HCT116 (cell line): ENCODE data around the gene GHR. TPM values are rescaled to one million over a fixed set of nuclear protein-coding genes. Genes with fewer than 3 reads are reported as not detected.

Experiments
- ATAC-seq: fragments of 200-7000 bp; cut with Tn5 transposase; 2 replicates; pipeline ENCODE4 v1.9.1; 2020; ENCODE audit warnings: mild to moderate bottlenecking, moderate library complexity
- BruUV-seq: library from RNA; stranded (reverse); fragments of 400-500 nt; replicated peaks from 2 replicates; lab custom pipeline; 2021; lab: Mats Ljungman, UMichigan
- CTCF ChIA-PET: fragments of 300-600 bp; sonication (Branson Sonifier 250); formaldehyde crosslinking; loops from one replicate; lab custom pipeline; 2021; ENCODE audit warnings: antibody characterized with exemption; lab: Charles Lee
- POLR2A ChIA-PET: fragments of 300-600, 350-600 bp; sonication (Branson Sonifier 250); formaldehyde crosslinking; loops from one replicate; lab custom pipeline; 2021; ENCODE audit warnings: antibody characterized with exemption; lab: Charles Lee
- RAD21 ChIA-PET, 2 experiments: fragments of 300-600 bp; sonication (Branson Sonifier 250); formaldehyde crosslinking; loops; one replicate each; lab custom pipeline; 2023; ENCODE audit warnings: low total read pairs in 2 of 2; ENCODE audit not compliant: uncharacterized antibody in 2 of 2, unreplicated experiment in 2 of 2, low non-redundant PET in 1 of 2; lab: Charles Lee
- DNase-seq: peaks from one replicate; pipeline ENCODE4 v3.0.0-alpha.2; 2010; ENCODE audit warnings: low read depth, low spot score
- H2AFZ ChIP-seq: fragments of 200-600 bp; shearing (Covaris generic), sonication (generic); 2 replicates; pipeline ENCODE4 v1.6.1; 2017; ENCODE audit warnings: low read depth, mixed run types, mixed read lengths, antibody characterized with exemption, low read length; ENCODE audit not compliant: poor library complexity, severe bottlenecking
- H3K27ac ChIP-seq: 2 replicates; pipeline ENCODE4 v1.5.1; 2012; ENCODE audit warnings: low read depth, low read length
- H3K27me3 ChIP-seq: fragments of 200-600 bp; sonication (generic); 2 replicates; pipeline ENCODE4 v1.6.1; 2016; ENCODE audit warnings: mixed run types, low read length, mixed read lengths; ENCODE audit not compliant: insufficient read depth
- H3K36me3 ChIP-seq, 2 experiments: fragments of 200-500 bp in 1 of 2; fragments of 200-600 bp in 1 of 2; sonication (Bioruptor generic) in 1 of 2; sonication (generic) in 1 of 2; 2 replicates each; pipeline versions ENCODE4 v1.5.1 to v1.6.1; 2014 to 2016; ENCODE audit warnings: low read length in 2 of 2, inconsistent platforms in 1 of 2, mixed read lengths in 1 of 2, mixed run types in 1 of 2; ENCODE audit not compliant: insufficient read depth in 2 of 2, control insufficient read depth in 1 of 2
- H3K4me1 ChIP-seq, 2 experiments: fragments of 200-600 bp in 1 of 2; sonication (generic) in 1 of 2; 2 replicates each; pipeline versions ENCODE4 v1.5.1 to v1.6.1; 2012 to 2017; ENCODE audit warnings: low read length in 2 of 2, inconsistent platforms in 1 of 2, mild to moderate bottlenecking in 1 of 2, mixed read lengths in 1 of 2, mixed run types in 1 of 2, moderate library complexity in 1 of 2; ENCODE audit not compliant: insufficient read depth in 2 of 2, control insufficient read depth in 1 of 2
- H3K4me2 ChIP-seq: fragments of 200-600 bp; sonication (generic); 2 replicates; pipeline ENCODE4 v1.6.1; 2017; ENCODE audit warnings: mixed run types, low read length, mixed read lengths
- H3K4me3 ChIP-seq, 2 experiments: fragments of 200-600 bp in 1 of 2; sonication (generic) in 1 of 2; replicated peaks in 1 of 2; 2 replicates each; pipeline ENCODE4 v1.5.1; 2011 to 2016; ENCODE audit warnings: low read length in 2 of 2, control low read depth in 1 of 2, low read depth in 1 of 2, mild to moderate bottlenecking in 1 of 2, mixed read lengths in 1 of 2, mixed run types in 1 of 2
- H3K79me2 ChIP-seq: fragments of 200-600 bp; sonication (generic); 2 replicates; pipeline ENCODE4 v1.6.1; 2017; ENCODE audit warnings: mild to moderate bottlenecking, mixed run types, low read length, moderate library complexity, mixed read lengths; ENCODE audit not compliant: insufficient read depth
- H3K9ac ChIP-seq: fragments of 200-600 bp; sonication (generic); 2 replicates; pipeline ENCODE4 v1.6.1; 2016; ENCODE audit warnings: low read length, mixed read lengths
- H3K9me2 ChIP-seq: fragments of 200-600 bp; sonication (generic), shearing (Covaris generic); 2 replicates; pipeline ENCODE4 v1.6.1; 2017; ENCODE audit warnings: mixed run types, mild to moderate bottlenecking, moderate library complexity; ENCODE audit not compliant: insufficient read depth
- H3K9me3 ChIP-seq, 2 experiments: fragments of 200-500 bp in 1 of 2; fragments of 200-600 bp in 1 of 2; sonication (Bioruptor generic) in 1 of 2; sonication (generic) in 1 of 2; 2 replicates each; pipeline ENCODE4 v1.6.1; 2014 to 2017; ENCODE audit warnings: low read length in 2 of 2, mixed read lengths in 2 of 2, inconsistent platforms in 1 of 2, low read depth in 1 of 2, mild to moderate bottlenecking in 1 of 2, mixed run types in 1 of 2, moderate library complexity in 1 of 2; ENCODE audit not compliant: control insufficient read depth in 1 of 2, insufficient read depth in 1 of 2
- H4K20me1 ChIP-seq: fragments of 200-600 bp; sonication (generic), shearing (Covaris generic); 2 replicates; pipeline ENCODE4 v1.6.1; 2017; ENCODE audit warnings: mixed run types, mild to moderate bottlenecking, moderate library complexity; ENCODE audit not compliant: insufficient read depth
- ATF3 ChIP-seq: IDR thresholded peaks from 2 replicates; pipeline ENCODE4 v1.6.1; 2012
- ELF1 ChIP-seq: IDR thresholded peaks from 2 replicates; pipeline ENCODE4 v1.6.1; 2012; ENCODE audit warnings: low read depth, borderline replicate concordance
- EZH2phosphoT487 ChIP-seq: fragments of 200-600 bp; IDR thresholded peaks from 2 replicates; pipeline ENCODE4 v1.6.1; 2018; ENCODE audit warnings: antibody characterized with exemption, borderline replicate concordance
- FOSL1 ChIP-seq: IDR thresholded peaks from 2 replicates; pipeline ENCODE4 v1.6.1; 2012; ENCODE audit warnings: low read depth
- POLR2AphosphoS5 ChIP-seq: IDR thresholded peaks from 2 replicates; pipeline ENCODE4 v1.6.1; 2011; ENCODE audit warnings: mild to moderate bottlenecking, low read depth, low read length, moderate library complexity
- SIN3A ChIP-seq: IDR thresholded peaks from 2 replicates; pipeline ENCODE4 v1.6.1; 2012; ENCODE audit warnings: low read depth
- SP1 ChIP-seq: IDR thresholded peaks from 2 replicates; pipeline ENCODE4 v1.6.1; 2012; ENCODE audit warnings: low read depth
- YY1 ChIP-seq: IDR thresholded peaks from 2 replicates; pipeline ENCODE4 v1.6.1; 2011; ENCODE audit warnings: low read length, low read depth, moderate library complexity, mild to moderate bottlenecking; ENCODE audit not compliant: insufficient replicate concordance; ENCODE audit errors: extremely low read depth
- ZBTB33 ChIP-seq: IDR thresholded peaks from 2 replicates; pipeline ENCODE4 v1.6.1; 2011; ENCODE audit warnings: mild to moderate bottlenecking, low read length, moderate library complexity; ENCODE audit not compliant: insufficient replicate concordance; ENCODE audit errors: extremely low read depth
- ZNF274 ChIP-seq: fragments of 200-500 bp; sonication (Bioruptor generic); IDR thresholded peaks from 2 replicates; pipeline ENCODE4 v1.6.1; 2014; ENCODE audit warnings: mild to moderate bottlenecking, low read depth, low read length, inconsistent platforms
- intact Hi-C: fragments of 100-400 bp; cut with micrococcal nuclease; formaldehyde crosslinking; loops from 2 replicates; pipeline ENCODE4 v1.10.0; 2022
- total RNA-seq: library from RNA; stranded (reverse); gene quantifications from one replicate; pipeline ENCODE4 v1.2.1, GENCODE V29; 2021; ENCODE audit not compliant: unreplicated experiment

Gene GHR
- total RNA-seq, 1 experiment from 2014 or later: not detected

- no peak overlapping the region for H3K9ac ChIP-seq
- intact Hi-C loops: no loop called here
- ChIA-PET POLR2A (no interaction called here), CTCF (interaction anchor here (2.3 kb wide), 1 partner anchor 17 kb away, joined by 8 read pairs; no protein-coding TSS in a partner anchor), RAD21 (no interaction called here)
- ATAC-seq (no peak), DNase-seq (no peak)
- no peaks in the 10 kb centered on the region for H3K27me3 ChIP-seq
- no peaks in the 10 kb centered on the region for H4K20me1 ChIP-seq
- H3K4me1 ChIP-seq: no peaks in the 10 kb centered on the region
- no peaks in the 10 kb centered on the region for H3K79me2 ChIP-seq
- H3K27ac ChIP-seq: no peak overlapping the region
- TF ChIP-seq ATF3 (no peak), SP1 (no peak), ELF1 (no peak), FOSL1 (no peak), ZNF274 (no peak), YY1 (no peak), ZBTB33 (no peak), EZH2phosphoT487 (no peak), POLR2AphosphoS5 (no peak), SIN3A (no peak)
- no peak overlapping the region for H3K4me2 ChIP-seq
- no peaks in the 10 kb centered on the region for H3K36me3 ChIP-seq
- H3K9me3 ChIP-seq: no peaks in the 10 kb centered on the region
- H3K4me3 ChIP-seq: no peak overlapping the region
- no TSS peak for BruUV-seq
- H3K9me2 ChIP-seq: no peaks in the 10 kb centered on the region
- no peak overlapping the region for H2AFZ ChIP-seq
Measured at GRCh38 chr5:42750507-42750906, 327.3 kb downstream of the GHR start.
